Stomach (tissue), 4 donors: Measurements from ENCODE around the gene GPC5.

Source experiments
- EP300 ChIP-seq: sonication (generic); formaldehyde crosslinking; IDR thresholded peaks from one replicate; pipeline ENCODE4 v1.6.1; 2017; ENCODE audit warnings: antibody characterized with exemption
- POLR2A ChIP-seq, 4 donors: fragments of 450-650 bp; IDR thresholded peaks; one replicate each; pipeline ENCODE4 v1.6.1; 2016; ENCODE audit warnings: antibody characterized with exemption in 4 of 4, control low read depth in 2 of 4, mild to moderate bottlenecking in 1 of 4, moderate library complexity in 1 of 4
- POLR2AphosphoS5 ChIP-seq, 3 donors: sonication (generic); formaldehyde crosslinking; IDR thresholded peaks; one replicate each; pipeline ENCODE4 v1.6.1; 2016; ENCODE audit warnings: antibody characterized with exemption in 3 of 3
- TF ChIP-seq, protein P1 (sequence below), 7 experiments: fragments of 450-650 bp in 4 of 7; fragments of 200-600 bp in 3 of 7; sonication (generic) in 3 of 7; IDR thresholded peaks; one replicate each; pipeline ENCODE4 v1.5.1; 2016 to 2019; ENCODE audit warnings: antibody characterized with exemption in 7 of 7, control low read depth in 2 of 7, mild to moderate bottlenecking in 1 of 7

DNA sequence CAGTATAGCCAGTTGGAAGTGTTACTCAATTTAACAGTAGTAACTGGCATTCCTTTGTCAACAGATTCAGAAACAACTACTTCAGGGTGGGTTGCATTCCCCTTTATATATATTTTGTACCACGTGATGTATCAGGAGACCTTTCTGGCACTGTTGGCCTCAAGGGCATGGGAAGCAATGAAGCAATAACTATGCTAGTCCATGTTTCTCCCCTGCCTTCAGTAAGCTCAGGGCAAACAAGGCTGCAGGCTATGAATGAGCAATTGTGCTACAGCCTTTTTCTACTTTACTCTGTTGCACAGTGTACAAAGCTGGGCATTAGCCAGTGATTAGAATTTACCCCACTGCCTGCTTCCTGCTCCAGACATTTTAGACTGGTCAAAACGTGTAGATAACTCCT lies 348.8 kb downstream of the GPC5 start:
- TF ChIP-seq, protein P1, sequence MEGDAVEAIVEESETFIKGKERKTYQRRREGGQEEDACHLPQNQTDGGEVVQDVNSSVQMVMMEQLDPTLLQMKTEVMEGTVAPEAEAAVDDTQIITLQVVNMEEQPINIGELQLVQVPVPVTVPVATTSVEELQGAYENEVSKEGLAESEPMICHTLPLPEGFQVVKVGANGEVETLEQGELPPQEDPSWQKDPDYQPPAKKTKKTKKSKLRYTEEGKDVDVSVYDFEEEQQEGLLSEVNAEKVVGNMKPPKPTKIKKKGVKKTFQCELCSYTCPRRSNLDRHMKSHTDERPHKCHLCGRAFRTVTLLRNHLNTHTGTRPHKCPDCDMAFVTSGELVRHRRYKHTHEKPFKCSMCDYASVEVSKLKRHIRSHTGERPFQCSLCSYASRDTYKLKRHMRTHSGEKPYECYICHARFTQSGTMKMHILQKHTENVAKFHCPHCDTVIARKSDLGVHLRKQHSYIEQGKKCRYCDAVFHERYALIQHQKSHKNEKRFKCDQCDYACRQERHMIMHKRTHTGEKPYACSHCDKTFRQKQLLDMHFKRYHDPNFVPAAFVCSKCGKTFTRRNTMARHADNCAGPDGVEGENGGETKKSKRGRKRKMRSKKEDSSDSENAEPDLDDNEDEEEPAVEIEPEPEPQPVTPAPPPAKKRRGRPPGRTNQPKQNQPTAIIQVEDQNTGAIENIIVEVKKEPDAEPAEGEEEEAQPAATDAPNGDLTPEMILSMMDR (IDR thresholded peaks at IDR 0.05), result no peak
- TF ChIP-seq POLR2A (IDR thresholded peaks at IDR 0.05) (no peak), POLR2AphosphoS5 (IDR thresholded peaks at IDR 0.05) (no peak), EP300 (no peak)
